ENCODE results near the gene MBP. TPM values are rescaled to one million over a fixed set of nuclear protein-coding genes. Genes with fewer than 3 reads are reported as not detected.

Gene MBP
- total RNA-seq, 4 donors from 2014 or later, result 28.6 to 55.0 (median 50.4) TPM

DNA sequence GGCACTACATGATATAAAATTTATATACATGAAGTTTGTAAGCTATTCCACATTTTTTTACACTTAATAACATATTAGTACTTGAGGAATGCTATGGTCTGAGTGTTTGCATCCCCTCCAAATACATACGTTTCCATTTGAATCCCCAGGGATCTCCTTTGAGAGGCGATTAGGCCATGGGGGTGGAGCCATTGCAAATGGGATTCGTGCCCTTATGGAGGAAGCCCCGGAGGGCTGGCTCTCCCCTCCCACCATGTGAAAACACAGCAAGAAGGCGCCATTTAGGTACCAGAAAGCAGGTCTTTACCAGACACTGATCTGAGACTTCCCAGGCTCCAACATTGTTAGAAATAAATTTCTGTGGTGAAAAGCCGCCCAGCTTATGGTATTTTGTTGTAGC, 20.8 kb upstream of the MBP start:
- no peak for DNase-seq
- H3K4me3 ChIP-seq, result no peak overlapping the region
- ATAC-seq, result no peak
- H3K27ac ChIP-seq, result no peak overlapping the region
- no peaks in the 10 kb centered on the region for H3K4me1 ChIP-seq
- no peaks in the 10 kb centered on the region for H3K9me3 ChIP-seq
- intact Hi-C loops (cut with DNase I; ENCODE audit: low total_unique reads), result no loop called here
- in situ Hi-C loops (cut with MboI; ENCODE audit: low sequenced_read_pairs in 4 of 4), result no loop called here
- no peaks in the 10 kb centered on the region for H3K27me3 ChIP-seq
- TF ChIP-seq, protein P1, sequence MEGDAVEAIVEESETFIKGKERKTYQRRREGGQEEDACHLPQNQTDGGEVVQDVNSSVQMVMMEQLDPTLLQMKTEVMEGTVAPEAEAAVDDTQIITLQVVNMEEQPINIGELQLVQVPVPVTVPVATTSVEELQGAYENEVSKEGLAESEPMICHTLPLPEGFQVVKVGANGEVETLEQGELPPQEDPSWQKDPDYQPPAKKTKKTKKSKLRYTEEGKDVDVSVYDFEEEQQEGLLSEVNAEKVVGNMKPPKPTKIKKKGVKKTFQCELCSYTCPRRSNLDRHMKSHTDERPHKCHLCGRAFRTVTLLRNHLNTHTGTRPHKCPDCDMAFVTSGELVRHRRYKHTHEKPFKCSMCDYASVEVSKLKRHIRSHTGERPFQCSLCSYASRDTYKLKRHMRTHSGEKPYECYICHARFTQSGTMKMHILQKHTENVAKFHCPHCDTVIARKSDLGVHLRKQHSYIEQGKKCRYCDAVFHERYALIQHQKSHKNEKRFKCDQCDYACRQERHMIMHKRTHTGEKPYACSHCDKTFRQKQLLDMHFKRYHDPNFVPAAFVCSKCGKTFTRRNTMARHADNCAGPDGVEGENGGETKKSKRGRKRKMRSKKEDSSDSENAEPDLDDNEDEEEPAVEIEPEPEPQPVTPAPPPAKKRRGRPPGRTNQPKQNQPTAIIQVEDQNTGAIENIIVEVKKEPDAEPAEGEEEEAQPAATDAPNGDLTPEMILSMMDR (IDR thresholded peaks at IDR 0.05 in 4 of 5, conservative IDR thresholded peaks at IDR 0.05 in 1 of 5), result no peak
- TF ChIP-seq POLR2A (IDR thresholded peaks at IDR 0.05), result no peak
- H3K36me3 ChIP-seq, result no peaks in the 10 kb centered on the region

DNA sequence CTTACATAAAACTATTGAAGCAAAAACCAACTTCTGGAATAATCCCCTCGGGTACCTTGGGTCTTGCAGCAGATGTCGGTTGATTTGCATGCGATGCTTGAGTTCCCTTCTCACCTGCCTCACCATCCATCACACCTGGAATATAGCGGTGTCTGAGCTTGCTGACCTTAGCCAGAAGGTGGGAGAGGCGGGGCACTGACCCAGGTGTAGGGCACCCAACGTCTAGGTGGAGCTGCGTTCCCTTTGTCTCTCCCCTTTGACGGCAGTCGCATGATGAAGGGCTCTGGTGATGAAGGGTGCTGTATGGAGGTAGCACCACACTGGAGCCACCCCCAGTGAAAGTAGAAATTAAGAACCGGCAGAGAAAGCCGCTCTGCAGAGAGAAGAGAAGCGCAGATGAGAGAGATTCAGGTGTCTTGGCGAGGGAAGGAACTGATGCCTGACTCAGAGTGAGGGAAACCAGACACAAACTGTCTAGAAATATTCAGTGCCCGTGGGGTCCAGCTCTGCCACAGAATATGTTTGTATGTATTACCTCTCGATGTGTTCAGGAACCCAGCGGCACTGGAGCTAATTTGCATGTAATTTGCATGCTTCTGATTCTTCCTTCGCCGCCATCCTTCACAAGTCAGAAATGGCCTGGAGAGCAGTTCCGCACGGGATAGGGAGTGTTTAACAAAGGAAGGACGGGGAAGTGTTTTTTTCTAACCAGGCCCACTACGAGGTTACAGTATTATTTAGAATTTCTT, 19.4 kb upstream of the MBP start:
- H3K27ac ChIP-seq, result no peak overlapping the region
- H3K4me1 ChIP-seq, result no peaks in the 10 kb centered on the region
- in situ Hi-C loops (cut with MboI; ENCODE audit: low sequenced_read_pairs in 4 of 4), result no loop called here
- no peak for TF ChIP-seq POLR2A (IDR thresholded peaks at IDR 0.05)
- TF ChIP-seq, protein P1 (IDR thresholded peaks at IDR 0.05 in 4 of 5, conservative IDR thresholded peaks at IDR 0.05 in 1 of 5), result no peak
- H3K36me3 ChIP-seq, result no peaks in the 10 kb centered on the region
- no peaks in the 10 kb centered on the region for H3K9me3 ChIP-seq
- no peak for DNase-seq
- no peak for ATAC-seq
- no peaks in the 10 kb centered on the region for H3K27me3 ChIP-seq
- H3K4me3 ChIP-seq, result no peak overlapping the region
- intact Hi-C loops (cut with DNase I; ENCODE audit: low total_unique reads), result no loop called here

DNA sequence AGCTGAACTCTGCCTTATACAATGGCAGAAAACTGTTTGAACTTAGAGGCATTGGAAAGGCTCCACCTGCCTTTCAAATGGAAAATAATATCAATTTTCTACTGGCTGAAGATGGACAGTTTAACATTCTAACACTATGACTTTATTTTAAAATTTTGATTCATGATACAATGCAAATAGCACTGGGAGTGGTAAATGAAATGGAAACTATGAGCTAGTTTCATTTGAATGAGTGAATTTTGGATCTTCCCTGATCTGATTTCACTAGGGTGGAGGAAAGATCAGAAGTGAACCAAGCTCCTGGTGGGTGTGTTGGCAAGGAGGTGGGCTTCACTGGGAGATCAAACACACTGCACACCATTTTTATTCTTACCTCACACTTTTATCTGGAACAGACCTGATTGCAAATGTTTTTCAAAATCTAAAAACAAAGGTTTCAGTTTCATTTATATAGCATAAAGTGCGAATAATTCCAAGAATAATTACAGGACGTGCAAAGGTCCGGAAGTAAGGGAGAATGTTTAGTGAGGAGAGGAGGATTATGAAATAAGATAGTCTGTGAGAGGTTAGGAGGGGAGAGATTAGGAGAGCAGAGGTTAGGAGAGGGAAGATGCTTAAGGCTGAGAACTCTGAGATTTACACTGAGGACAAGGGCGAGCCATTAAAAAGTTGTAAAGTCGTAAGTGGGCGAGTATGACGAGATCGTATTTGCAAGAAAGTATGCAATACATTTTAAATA, 18.6 kb upstream of the MBP start:
- no peak for DNase-seq
- Histone ChIP-seq H3K4me3 (no peak overlapping the region), H3K9me3 (no peaks in the 10 kb centered on the region), H3K27ac (no peak overlapping the region), H3K4me1 (no peaks in the 10 kb centered on the region), H3K27me3 (no peaks in the 10 kb centered on the region), H3K36me3 (no peaks in the 10 kb centered on the region)
- intact Hi-C loops (cut with DNase I; ENCODE audit: low total_unique reads) (no loop called here), in situ Hi-C loops (cut with MboI; ENCODE audit: low sequenced_read_pairs in 4 of 4) (no loop called here)
- no peak for TF ChIP-seq POLR2A (IDR thresholded peaks at IDR 0.05)
- TF ChIP-seq, protein P1 (IDR thresholded peaks at IDR 0.05 in 4 of 5, conservative IDR thresholded peaks at IDR 0.05 in 1 of 5), result no peak
- ATAC-seq, result no peak

GRCh38 chr18:77150588-77150987, 18.0 kb upstream of the MBP start:
- ATAC-seq, result no peak
- intact Hi-C loops (cut with DNase I; ENCODE audit: low total_unique reads), result no loop called here
- TF ChIP-seq, protein P1 (IDR thresholded peaks at IDR 0.05 in 4 of 5, conservative IDR thresholded peaks at IDR 0.05 in 1 of 5), result no peak
- TF ChIP-seq POLR2A (IDR thresholded peaks at IDR 0.05), result no peak
- no peaks in the 10 kb centered on the region for H3K4me1 ChIP-seq
- no peak overlapping the region for H3K4me3 ChIP-seq
- in situ Hi-C loops (cut with MboI; ENCODE audit: low sequenced_read_pairs in 4 of 4), result no loop called here
- DNase-seq, result no peak
- no peak overlapping the region for H3K27ac ChIP-seq
- no peaks in the 10 kb centered on the region for H3K9me3 ChIP-seq
- no peaks in the 10 kb centered on the region for H3K27me3 ChIP-seq
- H3K36me3 ChIP-seq, result no peaks in the 10 kb centered on the region

Data from gastrocnemius medialis (tissue), 4 donors.